ENCODE results near the gene MT1G.

Gene MT1G

DNA sequence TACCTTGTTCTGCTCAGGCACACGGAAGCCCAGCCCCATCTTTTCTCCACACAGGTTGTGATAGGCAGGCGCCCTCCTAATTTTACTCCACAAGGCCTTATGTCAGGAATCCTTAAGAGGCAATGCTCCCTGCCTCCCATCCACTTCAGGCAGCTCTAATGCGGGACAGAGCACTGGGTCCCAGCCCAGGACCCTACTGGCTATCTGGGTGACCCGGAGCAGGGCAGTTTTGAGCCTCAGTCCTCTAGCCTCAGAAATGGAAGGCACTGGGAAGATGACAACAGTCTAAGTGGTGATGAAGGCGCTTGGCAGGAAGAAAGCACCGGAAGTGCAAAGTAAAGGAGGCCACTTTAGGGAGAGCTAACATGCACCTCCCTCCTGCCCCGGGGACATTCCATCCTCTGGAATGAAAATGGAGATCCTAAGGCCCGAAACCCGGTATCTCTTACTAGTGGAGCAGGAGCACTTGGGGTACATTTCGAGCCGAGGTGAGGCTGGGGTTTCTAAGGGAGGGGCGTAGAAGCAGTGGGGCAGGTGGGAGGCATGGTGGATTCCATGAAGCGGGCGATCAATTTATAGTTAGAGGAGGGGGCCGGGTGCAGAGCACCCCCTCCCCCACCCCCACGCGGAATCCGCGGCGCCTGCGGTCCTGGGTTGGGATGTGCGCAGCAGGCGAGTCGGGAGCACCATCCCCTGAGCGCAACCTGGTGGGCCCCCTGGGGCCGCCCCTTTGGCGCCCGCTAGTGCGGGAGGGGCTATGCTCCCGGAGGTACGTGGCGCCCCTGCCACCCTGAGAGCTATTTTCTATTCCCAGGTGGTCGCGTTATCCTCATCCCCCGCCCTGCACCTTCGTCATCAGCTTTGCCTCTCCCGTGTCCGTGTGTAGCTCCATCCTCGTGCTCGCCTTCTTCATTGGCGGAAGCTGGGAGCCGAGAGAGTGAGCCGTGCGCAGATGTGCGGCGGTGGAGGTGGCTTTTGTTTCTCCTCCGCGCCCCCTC lies 5.2 kb downstream of the MT1G start:
- peak overlapping the region; percentile 8; the same call in 1 of the 2 replicates for H3K4me3 ChIP-seq (ENCODE audit: low read depth, low read length)
- no peak for DNase-seq (ENCODE audit: low read depth, low spot score)
- TF ChIP-seq, protein P1, sequence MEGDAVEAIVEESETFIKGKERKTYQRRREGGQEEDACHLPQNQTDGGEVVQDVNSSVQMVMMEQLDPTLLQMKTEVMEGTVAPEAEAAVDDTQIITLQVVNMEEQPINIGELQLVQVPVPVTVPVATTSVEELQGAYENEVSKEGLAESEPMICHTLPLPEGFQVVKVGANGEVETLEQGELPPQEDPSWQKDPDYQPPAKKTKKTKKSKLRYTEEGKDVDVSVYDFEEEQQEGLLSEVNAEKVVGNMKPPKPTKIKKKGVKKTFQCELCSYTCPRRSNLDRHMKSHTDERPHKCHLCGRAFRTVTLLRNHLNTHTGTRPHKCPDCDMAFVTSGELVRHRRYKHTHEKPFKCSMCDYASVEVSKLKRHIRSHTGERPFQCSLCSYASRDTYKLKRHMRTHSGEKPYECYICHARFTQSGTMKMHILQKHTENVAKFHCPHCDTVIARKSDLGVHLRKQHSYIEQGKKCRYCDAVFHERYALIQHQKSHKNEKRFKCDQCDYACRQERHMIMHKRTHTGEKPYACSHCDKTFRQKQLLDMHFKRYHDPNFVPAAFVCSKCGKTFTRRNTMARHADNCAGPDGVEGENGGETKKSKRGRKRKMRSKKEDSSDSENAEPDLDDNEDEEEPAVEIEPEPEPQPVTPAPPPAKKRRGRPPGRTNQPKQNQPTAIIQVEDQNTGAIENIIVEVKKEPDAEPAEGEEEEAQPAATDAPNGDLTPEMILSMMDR (IDR thresholded peaks at IDR 0.05; ENCODE audit: insufficient read depth, low read length, missing control alignments): no peak
- ChIA-PET CTCF (interaction anchor here (1.1 kb wide), 1 partner anchor 17 kb away, joined by 3 read pairs; no protein-coding TSS in a partner anchor), POLR2A (interaction anchor here (0.6 kb wide), 1 partner anchor 19 kb away, joined by 3 read pairs; no protein-coding TSS in a partner anchor)

DNA sequence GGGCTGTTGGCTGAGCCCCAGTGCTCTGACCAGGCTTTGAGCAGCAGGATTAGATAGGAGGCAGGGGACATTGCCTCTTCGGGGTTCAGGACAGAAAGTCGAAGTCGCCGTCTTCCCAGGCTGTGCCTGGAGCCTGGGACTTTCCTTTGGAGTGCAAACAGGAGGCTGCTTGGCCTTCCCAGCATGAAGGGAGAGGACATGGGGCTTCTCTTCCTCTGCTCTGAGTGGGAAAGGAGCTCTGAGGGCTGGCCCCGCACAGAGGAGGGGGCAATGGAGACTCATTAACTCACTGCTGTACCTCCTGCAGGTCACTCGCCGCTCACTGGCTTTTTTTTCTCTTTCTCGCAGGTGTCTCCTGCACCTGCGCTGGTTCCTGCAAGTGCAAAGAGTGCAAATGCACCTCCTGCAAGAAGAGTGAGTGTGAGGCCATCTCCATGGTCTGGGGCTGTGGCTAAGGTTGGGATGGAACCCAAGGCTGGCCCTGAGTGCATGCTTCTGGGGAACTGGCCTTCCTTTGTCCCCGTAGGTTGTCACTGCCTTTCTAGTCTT lies 9.5 kb downstream of the MT1G start:
- POLR2A ChIA-PET: no interaction called here

DNA sequence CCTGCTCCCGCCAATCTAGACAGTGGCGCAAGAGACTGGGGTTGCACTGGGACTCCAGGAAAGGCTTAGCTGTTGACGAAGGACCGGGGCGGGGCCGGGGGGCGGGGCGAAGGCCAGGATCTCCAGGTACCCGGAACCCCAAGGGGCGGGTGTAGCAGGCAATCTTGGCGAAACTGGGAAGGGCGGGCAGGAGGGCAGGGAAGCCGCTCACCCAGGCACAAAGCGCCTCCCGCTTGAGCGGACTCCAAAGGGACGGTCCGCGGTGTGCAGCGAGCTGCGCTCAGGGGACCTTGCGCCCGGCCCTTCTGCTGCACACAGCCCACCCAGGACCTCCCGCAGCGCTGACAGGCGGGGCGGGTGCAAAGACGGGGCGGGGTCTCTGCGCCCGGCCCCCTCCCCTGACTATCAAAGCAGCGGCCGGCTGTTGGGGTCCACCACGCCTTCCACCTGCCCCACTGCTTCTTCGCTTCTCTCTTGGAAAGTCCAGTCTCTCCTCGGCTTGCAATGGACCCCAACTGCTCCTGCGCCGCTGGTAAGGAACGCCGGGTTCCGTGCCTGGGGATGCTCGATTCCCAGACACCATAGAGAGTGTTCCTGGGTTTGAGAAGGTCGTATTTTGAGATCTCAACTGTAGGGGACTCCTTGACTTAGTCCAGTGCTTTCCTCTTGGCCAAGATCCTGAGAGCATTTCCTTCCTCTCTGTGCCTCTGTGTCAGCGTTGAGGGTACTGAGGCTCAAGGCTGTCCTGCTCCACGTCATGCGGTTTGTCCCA lies 10.1 kb downstream of the MT1G start, which contains the start of gene MT1F:
Gene MT1F (plus strand): TSS at position 405 of the 772 bp plus-strand sequence. CDS start 100 bp downstream, at position 505.
- peak within 1 kb of the TSS; percentile 47 for H3K4me3 ChIP-seq (ENCODE audit: low read depth, low read length)
- ChIA-PET CTCF (no interaction called here), POLR2A (no interaction called here)
- TF ChIP-seq, protein P1 (IDR thresholded peaks at IDR 0.05; ENCODE audit: insufficient read depth, low read length, missing control alignments): no peak
- no peak for DNase-seq (ENCODE audit: low read depth, low spot score)

More for the DNA sequence above, 9.5 kb downstream of the MT1G start:
- TF ChIP-seq, protein P1 (IDR thresholded peaks at IDR 0.05; ENCODE audit: insufficient read depth, low read length, missing control alignments): no peak
- DNase-seq (ENCODE audit: low read depth, low spot score): no peak
- peak overlapping the region; percentile 47 for H3K4me3 ChIP-seq (ENCODE audit: low read depth, low read length)
- CTCF ChIA-PET: no interaction called here

DNA sequence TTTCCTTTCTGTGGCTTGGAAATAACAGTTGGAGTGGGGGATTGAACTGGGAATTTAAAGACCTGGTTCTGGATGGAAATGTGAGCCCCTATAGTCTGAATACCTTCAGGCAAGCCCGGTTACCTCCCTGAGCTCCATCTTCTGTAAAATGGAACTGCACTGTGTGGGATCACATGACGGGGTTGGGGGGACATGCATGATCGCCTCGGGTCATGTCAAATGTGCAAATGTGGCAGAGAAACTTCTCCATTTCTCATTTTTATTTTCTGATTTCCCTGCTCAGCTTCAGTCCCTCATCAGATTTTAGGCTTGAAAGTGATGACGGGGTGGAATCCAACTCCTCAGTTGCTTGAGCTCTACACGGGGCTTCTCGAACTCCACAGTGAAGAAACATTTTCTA lies 14.6 kb downstream of the MT1G start:
- CTCF ChIA-PET: interaction anchor here (1.5 kb wide), 1 partner anchor 9 kb away, joined by 7 read pairs; no protein-coding TSS in a partner anchor
- DNase-seq (ENCODE audit: low read depth, low spot score): no peak
- H3K4me3 ChIP-seq (ENCODE audit: low read depth, low read length): no peak overlapping the region
- TF ChIP-seq, protein P1 (IDR thresholded peaks at IDR 0.05; ENCODE audit: insufficient read depth, low read length, missing control alignments): no peak
- POLR2A ChIA-PET: no interaction called here

DNA sequence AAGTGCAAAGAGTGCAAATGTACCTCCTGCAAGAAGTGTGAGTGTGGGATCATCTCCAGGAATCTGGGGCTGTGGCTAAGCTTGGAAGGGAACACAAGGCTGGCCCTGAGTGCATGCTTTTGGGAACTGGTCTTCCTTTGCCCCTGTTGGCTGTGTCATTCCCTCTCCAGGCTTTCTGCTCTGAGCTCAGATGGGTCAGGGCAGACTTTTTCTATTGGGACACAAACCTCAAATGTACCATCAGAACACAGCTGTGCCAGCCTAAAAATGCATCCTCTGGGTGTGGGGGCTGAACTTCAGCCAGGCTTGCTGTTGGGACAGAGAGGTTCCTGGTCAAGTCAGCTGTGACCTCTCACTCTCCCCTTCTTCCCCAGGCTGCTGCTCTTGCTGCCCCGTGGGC lies 15.3 kb downstream of the MT1G start:
- CTCF ChIA-PET: interaction anchor here (1.5 kb wide), 1 partner anchor 9 kb away, joined by 7 read pairs; no protein-coding TSS in a partner anchor
- no peak for DNase-seq (ENCODE audit: low read depth, low spot score)
- POLR2A ChIA-PET: no interaction called here
- TF ChIP-seq, protein P1 (IDR thresholded peaks at IDR 0.05; ENCODE audit: insufficient read depth, low read length, missing control alignments): no peak
- H3K4me3 ChIP-seq (ENCODE audit: low read depth, low read length): no peak overlapping the region

Measured in AG04449 (cell line).